ENCODE results near the gene COL4A2.
A peak's percentile ranks its signal among the peaks of the same experiment; 100 is the strongest.

COL4A2 gene

DNA sequence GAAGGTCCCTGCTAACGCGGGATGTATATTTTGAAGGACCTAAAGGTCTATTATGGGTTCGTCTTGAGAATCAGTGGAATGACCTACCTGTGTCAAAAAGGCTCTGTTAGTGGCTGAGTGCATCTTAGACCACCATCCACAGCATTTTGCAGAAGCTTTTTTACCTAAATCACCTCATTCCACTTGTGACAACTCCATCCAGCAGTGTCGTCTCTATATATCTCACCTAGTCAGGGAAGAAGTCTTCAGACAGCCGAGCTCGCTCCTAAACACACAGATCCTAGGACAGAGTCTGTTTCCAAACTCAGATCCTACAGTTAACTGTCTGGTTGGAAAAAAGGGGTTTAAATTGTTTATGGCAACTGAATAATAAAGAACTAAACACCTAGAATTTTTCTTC lies 33.8 kb upstream of the COL4A2 start:
- H3K79me2 ChIP-seq (ENCODE audit: insufficient read depth, low read length) = no peaks in the 10 kb centered on the region
- H3K4me3 ChIP-seq (ENCODE audit: low read length, poor library complexity, severe bottlenecking) = no peak overlapping the region
- H3K9me3 ChIP-seq (ENCODE audit: insufficient read depth, low read depth, low read length) = no peaks in the 10 kb centered on the region
- H3K9ac ChIP-seq (ENCODE audit: low read depth, low read length, poor library complexity, severe bottlenecking) = no peak overlapping the region
- H4K20me1 ChIP-seq (ENCODE audit: insufficient read depth, low read length, poor library complexity, severe bottlenecking) = no peaks in the 10 kb centered on the region
- H3K9me2 ChIP-seq (replicated peaks; ENCODE audit: low read depth, low read length) = no peaks in the 10 kb centered on the region
- no peak overlapping the region for H3K4me2 ChIP-seq (ENCODE audit: low read depth, low read length, poor library complexity, severe bottlenecking)
- TF ChIP-seq, protein P1, sequence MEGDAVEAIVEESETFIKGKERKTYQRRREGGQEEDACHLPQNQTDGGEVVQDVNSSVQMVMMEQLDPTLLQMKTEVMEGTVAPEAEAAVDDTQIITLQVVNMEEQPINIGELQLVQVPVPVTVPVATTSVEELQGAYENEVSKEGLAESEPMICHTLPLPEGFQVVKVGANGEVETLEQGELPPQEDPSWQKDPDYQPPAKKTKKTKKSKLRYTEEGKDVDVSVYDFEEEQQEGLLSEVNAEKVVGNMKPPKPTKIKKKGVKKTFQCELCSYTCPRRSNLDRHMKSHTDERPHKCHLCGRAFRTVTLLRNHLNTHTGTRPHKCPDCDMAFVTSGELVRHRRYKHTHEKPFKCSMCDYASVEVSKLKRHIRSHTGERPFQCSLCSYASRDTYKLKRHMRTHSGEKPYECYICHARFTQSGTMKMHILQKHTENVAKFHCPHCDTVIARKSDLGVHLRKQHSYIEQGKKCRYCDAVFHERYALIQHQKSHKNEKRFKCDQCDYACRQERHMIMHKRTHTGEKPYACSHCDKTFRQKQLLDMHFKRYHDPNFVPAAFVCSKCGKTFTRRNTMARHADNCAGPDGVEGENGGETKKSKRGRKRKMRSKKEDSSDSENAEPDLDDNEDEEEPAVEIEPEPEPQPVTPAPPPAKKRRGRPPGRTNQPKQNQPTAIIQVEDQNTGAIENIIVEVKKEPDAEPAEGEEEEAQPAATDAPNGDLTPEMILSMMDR (conservative IDR thresholded peaks at IDR 0.05; ENCODE audit: low read length) = no peak
- TF ChIP-seq EZH2phosphoT487 (IDR thresholded peaks at IDR 0.05; ENCODE audit: borderline replicate concordance) = no peak
- H3F3A ChIP-seq (ENCODE audit: low read depth) = no peaks in the 10 kb centered on the region
- no peaks in the 10 kb centered on the region for H3K4me1 ChIP-seq (ENCODE audit: insufficient read depth, low read length, poor library complexity, severe bottlenecking)
- no peak overlapping the region for H2AFZ ChIP-seq (ENCODE audit: low read length)
- no peaks in the 10 kb centered on the region for H3K27me3 ChIP-seq (ENCODE audit: insufficient read depth, low read length, poor library complexity, severe bottlenecking)
- no peaks in the 10 kb centered on the region for H3K36me3 ChIP-seq (ENCODE audit: insufficient read depth, low read length)

DNA sequence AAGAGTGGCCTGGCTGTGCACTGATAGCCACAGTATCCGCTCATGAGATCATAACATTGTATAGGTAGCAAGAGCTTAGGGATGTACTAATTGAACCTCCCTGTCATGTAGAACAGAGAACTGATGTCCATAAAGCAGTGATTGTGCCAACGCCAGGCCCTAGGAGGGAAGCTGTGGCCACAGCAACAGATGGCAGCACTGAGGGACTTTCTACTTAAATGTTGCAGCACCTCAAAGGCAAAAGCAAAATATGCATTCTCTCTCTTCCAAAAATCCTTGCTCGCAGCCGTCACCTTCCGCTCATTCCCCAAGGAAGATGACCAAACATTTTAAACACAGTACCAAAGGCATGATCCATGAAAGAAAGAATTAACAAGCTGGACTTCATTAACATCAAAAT lies 32.4 kb upstream of the COL4A2 start:
- TF ChIP-seq EZH2phosphoT487 (IDR thresholded peaks at IDR 0.05; ENCODE audit: borderline replicate concordance) = no peak
- TF ChIP-seq, protein P1 (conservative IDR thresholded peaks at IDR 0.05; ENCODE audit: low read length) = peak; percentile 26; the same call in 1 of the 2 replicates
- Histone ChIP-seq H3K36me3 (ENCODE audit: insufficient read depth, low read length) (no peaks in the 10 kb centered on the region), H3K27me3 (ENCODE audit: insufficient read depth, low read length, poor library complexity, severe bottlenecking) (no peaks in the 10 kb centered on the region), H3K4me1 (ENCODE audit: insufficient read depth, low read length, poor library complexity, severe bottlenecking) (no peaks in the 10 kb centered on the region), H3K79me2 (ENCODE audit: insufficient read depth, low read length) (no peaks in the 10 kb centered on the region), H3K4me2 (ENCODE audit: low read depth, low read length, poor library complexity, severe bottlenecking) (no peak overlapping the region), H3K9me3 (ENCODE audit: insufficient read depth, low read depth, low read length) (no peaks in the 10 kb centered on the region), H2AFZ (ENCODE audit: low read length) (no peak overlapping the region), H3K4me3 (ENCODE audit: low read length, poor library complexity, severe bottlenecking) (no peak overlapping the region), H3F3A (ENCODE audit: low read depth) (no peaks in the 10 kb centered on the region), H3K9me2 (replicated peaks; ENCODE audit: low read depth, low read length) (no peaks in the 10 kb centered on the region), H3K9ac (ENCODE audit: low read depth, low read length, poor library complexity, severe bottlenecking) (no peak overlapping the region), H4K20me1 (ENCODE audit: insufficient read depth, low read length, poor library complexity, severe bottlenecking) (no peaks in the 10 kb centered on the region)

DNA sequence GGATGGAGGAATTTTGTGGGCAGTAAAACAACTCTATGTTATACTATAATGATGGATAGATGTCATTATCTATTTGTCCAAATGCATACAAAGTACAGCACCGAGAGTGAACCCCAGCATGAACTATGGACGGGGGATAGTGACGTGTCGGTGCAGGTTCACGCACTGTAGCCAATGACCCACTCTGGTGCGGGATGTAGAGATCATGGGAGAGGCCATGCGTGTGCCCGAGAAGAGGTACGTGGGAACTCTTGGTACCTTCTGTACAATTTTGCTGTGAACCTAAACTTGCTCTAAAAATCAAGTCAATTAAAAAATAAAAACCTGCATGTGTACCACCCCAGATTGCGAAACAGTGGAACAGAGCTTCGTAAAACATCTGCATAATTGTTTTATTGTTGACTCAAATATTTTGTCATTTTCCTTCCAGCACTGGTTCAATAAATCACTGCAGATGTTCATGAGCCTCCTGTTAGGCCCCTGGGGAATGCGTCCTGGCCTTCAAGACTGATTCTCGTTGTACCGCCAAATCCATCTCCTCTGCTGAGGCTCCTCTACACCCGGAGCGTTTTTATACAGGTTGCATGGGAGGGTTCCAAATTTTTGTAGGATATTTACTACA lies 31.0 kb upstream of the COL4A2 start:
- TF ChIP-seq, protein P1 (conservative IDR thresholded peaks at IDR 0.05; ENCODE audit: low read length) = no peak
- no peak overlapping the region for H3K4me3 ChIP-seq (ENCODE audit: low read length, poor library complexity, severe bottlenecking)
- H3K36me3 ChIP-seq (ENCODE audit: insufficient read depth, low read length) = no peaks in the 10 kb centered on the region

More for the DNA sequence above, 31.0 kb upstream of the COL4A2 start:
- Histone ChIP-seq H4K20me1 (ENCODE audit: insufficient read depth, low read length, poor library complexity, severe bottlenecking) (no peaks in the 10 kb centered on the region), H3K4me1 (ENCODE audit: insufficient read depth, low read length, poor library complexity, severe bottlenecking) (no peaks in the 10 kb centered on the region), H3K9me3 (ENCODE audit: insufficient read depth, low read depth, low read length) (no peaks in the 10 kb centered on the region), H2AFZ (ENCODE audit: low read length) (no peak overlapping the region), H3K27me3 (ENCODE audit: insufficient read depth, low read length, poor library complexity, severe bottlenecking) (no peaks in the 10 kb centered on the region), H3F3A (ENCODE audit: low read depth) (no peaks in the 10 kb centered on the region), H3K79me2 (ENCODE audit: insufficient read depth, low read length) (no peaks in the 10 kb centered on the region), H3K4me2 (ENCODE audit: low read depth, low read length, poor library complexity, severe bottlenecking) (no peak overlapping the region), H3K9me2 (replicated peaks; ENCODE audit: low read depth, low read length) (no peaks in the 10 kb centered on the region), H3K9ac (ENCODE audit: low read depth, low read length, poor library complexity, severe bottlenecking) (no peak overlapping the region)
